HEK293 (cell line): Measurements from ENCODE around the gene CXCL17.

Source experiments
- CTCF ChIA-PET: fragments of 350-600 bp; formaldehyde crosslinking; extraction: SDS; loops from one replicate; lab custom pipeline; 2021; ENCODE audit warnings: antibody characterized with exemption; lab: Yijun Ruan, JAX
- POLR2A ChIA-PET: fragments of 300-600 bp; formaldehyde crosslinking; extraction: SDS; loops from one replicate; lab custom pipeline; 2020; ENCODE audit warnings: antibody characterized with exemption, inconsistent platforms; lab: Yijun Ruan, JAX
- H3K27ac ChIP-seq: fragments of 200-500 bp; sonication (Bioruptor generic); 2 replicates; pipeline ENCODE4 v1.5.1; 2014; ENCODE audit warnings: low read depth, low read length, control low read depth, inconsistent platforms; ENCODE audit errors: extremely low read depth
- H3K36me3 ChIP-seq, 2 experiments: fragments of 200-500 bp in 1 of 2; sonication (Bioruptor generic) in 1 of 2; 1 replicate in 1 of 2; 2 replicates in 1 of 2; pipeline ENCODE4 v1.5.1; 2014 to 2017; ENCODE audit warnings: inconsistent platforms in 2 of 2, low read length in 2 of 2; ENCODE audit not compliant: control insufficient read depth in 2 of 2, insufficient read depth in 1 of 2
- H3K4me1 ChIP-seq: fragments of 200-500 bp; sonication (Bioruptor generic); 2 replicates; pipeline ENCODE4 v1.5.1; 2014; ENCODE audit warnings: mild to moderate bottlenecking, low read length, inconsistent platforms; ENCODE audit not compliant: control insufficient read depth, insufficient read depth
- H3K4me3 ChIP-seq: 2 replicates; pipeline ENCODE4 v1.5.1; 2011; ENCODE audit warnings: low read depth, mild to moderate bottlenecking, control low read depth, low read length, moderate library complexity
- H3K9me3 ChIP-seq: fragments of 200-500 bp; sonication (Bioruptor generic); 2 replicates; pipeline ENCODE4 v1.5.1; 2014; ENCODE audit warnings: low read depth, low read length, inconsistent platforms; ENCODE audit not compliant: control insufficient read depth, insufficient read depth
- OSR2 ChIP-seq: fragments of 450-650 bp; formaldehyde crosslinking; IDR thresholded peaks from 2 replicates; pipeline ENCODE4 v1.5.1; 2016; ENCODE audit warnings: missing biosample characterization, missing genetic modification characterization
- OVOL3 ChIP-seq: fragments of 450-650 bp; formaldehyde crosslinking; IDR thresholded peaks from 2 replicates; pipeline ENCODE4 v1.5.1; 2016; ENCODE audit warnings: missing biosample characterization, missing genetic modification characterization
- PATZ1 ChIP-seq: fragments of 450-650 bp; formaldehyde crosslinking; IDR thresholded peaks from 2 replicates; pipeline ENCODE4 v1.5.1; 2016; ENCODE audit warnings: missing biosample characterization, missing genetic modification characterization
- PRDM2 ChIP-seq: fragments of 450-650 bp; formaldehyde crosslinking; IDR thresholded peaks from 2 replicates; pipeline ENCODE4 v1.5.1; 2016; ENCODE audit warnings: missing biosample characterization, missing genetic modification characterization, borderline replicate concordance
- SCRT2 ChIP-seq: fragments of 450-650 bp; formaldehyde crosslinking; IDR thresholded peaks from 2 replicates; pipeline ENCODE4 v1.5.1; 2016; ENCODE audit warnings: missing biosample characterization, missing genetic modification characterization
- SP2 ChIP-seq: fragments of 450-650 bp; formaldehyde crosslinking; IDR thresholded peaks from 2 replicates; pipeline ENCODE4 v1.5.1; 2016; ENCODE audit warnings: missing biosample characterization, missing genetic modification characterization
- ZFP37 ChIP-seq: fragments of 450-650 bp; formaldehyde crosslinking; IDR thresholded peaks from 2 replicates; pipeline ENCODE4 v1.5.1; 2016; ENCODE audit warnings: missing biosample characterization, missing genetic modification characterization
- ZFP69B ChIP-seq: fragments of 450-650 bp; formaldehyde crosslinking; IDR thresholded peaks from 2 replicates; pipeline ENCODE4 v1.5.1; 2016; ENCODE audit warnings: missing biosample characterization, missing genetic modification characterization
- ZNF138 ChIP-seq: fragments of 450-650 bp; formaldehyde crosslinking; IDR thresholded peaks from 2 replicates; pipeline ENCODE4 v1.5.1; 2016; ENCODE audit warnings: missing biosample characterization, missing genetic modification characterization, borderline replicate concordance
- ZNF146 ChIP-seq: fragments of 450-650 bp; formaldehyde crosslinking; IDR thresholded peaks from 2 replicates; pipeline ENCODE4 v1.5.1; 2016; ENCODE audit warnings: missing biosample characterization, missing genetic modification characterization
- ZNF155 ChIP-seq: fragments of 450-650 bp; formaldehyde crosslinking; IDR thresholded peaks from 2 replicates; pipeline ENCODE4 v1.5.1; 2016; ENCODE audit warnings: missing biosample characterization, missing genetic modification characterization
- ZNF157 ChIP-seq: fragments of 450-650 bp; formaldehyde crosslinking; IDR thresholded peaks from 2 replicates; pipeline ENCODE4 v1.5.1; 2016; ENCODE audit warnings: missing biosample characterization, missing genetic modification characterization
- ZNF16 ChIP-seq: fragments of 450-650 bp; formaldehyde crosslinking; IDR thresholded peaks from 2 replicates; pipeline ENCODE4 v1.5.1; 2016; ENCODE audit warnings: low read depth, missing biosample characterization, missing genetic modification characterization
- ZNF202 ChIP-seq: fragments of 450-650 bp; formaldehyde crosslinking; IDR thresholded peaks from 2 replicates; pipeline ENCODE4 v1.5.1; 2016; ENCODE audit warnings: missing biosample characterization, missing genetic modification characterization, borderline replicate concordance
- ZNF292 ChIP-seq: fragments of 450-650 bp; formaldehyde crosslinking; IDR thresholded peaks from 2 replicates; pipeline ENCODE4 v1.5.1; 2016; ENCODE audit warnings: low read depth, missing biosample characterization, missing genetic modification characterization, borderline replicate concordance
- ZNF398 ChIP-seq: fragments of 450-650 bp; formaldehyde crosslinking; IDR thresholded peaks from 2 replicates; pipeline ENCODE4 v1.5.1; 2017; ENCODE audit warnings: missing biosample characterization, missing genetic modification characterization
- ZNF423 ChIP-seq: fragments of 450-650 bp; formaldehyde crosslinking; IDR thresholded peaks from 2 replicates; pipeline ENCODE4 v1.5.1; 2016; ENCODE audit warnings: missing biosample characterization, missing genetic modification characterization
- ZNF529 ChIP-seq: fragments of 450-650 bp; formaldehyde crosslinking; IDR thresholded peaks from 2 replicates; pipeline ENCODE4 v1.5.1; 2017; ENCODE audit warnings: missing genetic modification characterization, missing biosample characterization; ENCODE audit not compliant: insufficient replicate concordance
- ZNF777 ChIP-seq: fragments of 450-650 bp; formaldehyde crosslinking; IDR thresholded peaks from 2 replicates; pipeline ENCODE4 v1.5.1; 2017; ENCODE audit warnings: missing biosample characterization, missing genetic modification characterization, borderline replicate concordance
- ZNF785 ChIP-seq: fragments of 450-650 bp; formaldehyde crosslinking; IDR thresholded peaks from 2 replicates; pipeline ENCODE4 v1.5.1; 2016; ENCODE audit warnings: missing biosample characterization, missing genetic modification characterization
- ZNF830 ChIP-seq: fragments of 450-650 bp; IDR thresholded peaks from 2 replicates; pipeline ENCODE4 v1.5.0; 2018; ENCODE audit warnings: missing biosample characterization, missing genetic modification characterization, low read depth, mild to moderate bottlenecking, moderate library complexity
- ZNF837 ChIP-seq: fragments of 450-650 bp; formaldehyde crosslinking; IDR thresholded peaks from 2 replicates; pipeline ENCODE4 v1.5.1; 2016; ENCODE audit warnings: missing biosample characterization, missing genetic modification characterization
- ZSCAN18 ChIP-seq: fragments of 450-650 bp; formaldehyde crosslinking; IDR thresholded peaks from 2 replicates; pipeline ENCODE4 v1.5.1; 2016; ENCODE audit warnings: missing biosample characterization, missing genetic modification characterization
- TF ChIP-seq, protein P1 (sequence below): fragments of 450-650 bp; formaldehyde crosslinking; conservative IDR thresholded peaks from 2 replicates; pipeline ENCODE4 v1.5.1; 2016; ENCODE audit warnings: low read depth, missing biosample characterization, missing genetic modification characterization

CXCL17 gene

GRCh38 chr19:42477933-42478332 lies 35.2 kb upstream of the CXCL17 start (continued):
- TF ChIP-seq PRDM2 (tag by site-specific recombination) (no peak), ZNF146 (no peak), OSR2 (no peak), PATZ1 (tag by site-specific recombination) (no peak), ZNF529 (tag by site-specific recombination) (peak; percentile 31), ZNF292 (tag by site-specific recombination) (0 out of 2 replicates have a peak, but pooled peaks have one; percentile 28), ZNF155 (no peak), ZNF830 (tag by site-specific recombination) (no peak), SCRT2 (tag by site-specific recombination) (no peak), ZNF837 (no peak)
- TF ChIP-seq, protein P1, sequence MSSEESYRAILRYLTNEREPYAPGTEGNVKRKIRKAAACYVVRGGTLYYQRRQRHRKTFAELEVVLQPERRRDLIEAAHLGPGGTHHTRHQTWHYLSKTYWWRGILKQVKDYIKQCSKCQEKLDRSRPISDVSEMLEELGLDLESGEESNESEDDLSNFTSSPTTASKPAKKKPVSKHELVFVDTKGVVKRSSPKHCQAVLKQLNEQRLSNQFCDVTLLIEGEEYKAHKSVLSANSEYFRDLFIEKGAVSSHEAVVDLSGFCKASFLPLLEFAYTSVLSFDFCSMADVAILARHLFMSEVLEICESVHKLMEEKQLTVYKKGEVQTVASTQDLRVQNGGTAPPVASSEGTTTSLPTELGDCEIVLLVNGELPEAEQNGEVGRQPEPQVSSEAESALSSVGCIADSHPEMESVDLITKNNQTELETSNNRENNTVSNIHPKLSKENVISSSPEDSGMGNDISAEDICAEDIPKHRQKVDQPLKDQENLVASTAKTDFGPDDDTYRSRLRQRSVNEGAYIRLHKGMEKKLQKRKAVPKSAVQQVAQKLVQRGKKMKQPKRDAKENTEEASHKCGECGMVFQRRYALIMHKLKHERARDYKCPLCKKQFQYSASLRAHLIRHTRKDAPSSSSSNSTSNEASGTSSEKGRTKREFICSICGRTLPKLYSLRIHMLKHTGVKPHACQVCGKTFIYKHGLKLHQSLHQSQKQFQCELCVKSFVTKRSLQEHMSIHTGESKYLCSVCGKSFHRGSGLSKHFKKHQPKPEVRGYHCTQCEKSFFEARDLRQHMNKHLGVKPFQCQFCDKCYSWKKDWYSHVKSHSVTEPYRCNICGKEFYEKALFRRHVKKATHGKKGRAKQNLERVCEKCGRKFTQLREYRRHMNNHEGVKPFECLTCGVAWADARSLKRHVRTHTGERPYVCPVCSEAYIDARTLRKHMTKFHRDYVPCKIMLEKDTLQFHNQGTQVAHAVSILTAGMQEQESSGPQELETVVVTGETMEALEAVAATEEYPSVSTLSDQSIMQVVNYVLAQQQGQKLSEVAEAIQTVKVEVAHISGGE, result peak; percentile 85

DNA sequence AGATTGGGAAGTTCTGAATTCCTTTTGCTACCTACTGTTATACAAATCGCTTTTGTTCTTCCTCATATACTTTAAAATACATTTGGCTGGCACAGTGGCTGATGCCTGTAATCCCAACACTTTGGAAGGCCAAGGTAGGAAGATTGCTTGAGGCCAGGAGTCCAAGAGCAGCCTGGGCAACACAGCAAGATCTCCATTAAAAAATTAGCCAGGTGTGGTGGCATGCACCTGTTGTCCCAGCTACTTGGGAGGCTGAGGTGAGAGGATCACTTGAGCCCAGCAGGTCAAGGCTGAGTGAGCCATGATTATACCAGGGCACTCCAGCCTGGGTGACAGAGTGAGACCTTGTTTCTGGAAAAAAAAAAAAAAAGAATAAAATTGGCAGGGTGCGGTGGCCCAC lies 34.4 kb upstream of the CXCL17 start:
- Histone ChIP-seq H3K4me1 (peaks cover 15% of the 10 kb centered on the region), H3K36me3 (no peaks in the 10 kb centered on the region), H3K4me3 (no peak overlapping the region), H3K9me3 (no peaks in the 10 kb centered on the region), H3K27ac (no peak overlapping the region)
- CTCF ChIA-PET, result no interaction called here
- POLR2A ChIA-PET, result no interaction called here
- TF ChIP-seq ZNF785 (tag by site-specific recombination) (no peak), ZNF202 (tag by site-specific recombination) (no peak), ZFP37 (tag by site-specific recombination) (no peak), ZNF157 (tag by site-specific recombination) (no peak), ZNF423 (tag by site-specific recombination) (no peak), ZFP69B (tag by site-specific recombination) (no peak), ZNF16 (tag by site-specific recombination) (no peak), OVOL3 (tag by site-specific recombination) (no peak), ZSCAN18 (tag by site-specific recombination) (no peak), ZNF398 (tag by site-specific recombination) (no peak), ZNF138 (tag by site-specific recombination) (no peak), SP2 (no peak), ZNF777 (tag by site-specific recombination) (no peak)
